HCEC 1CT (cell line): ENCODE data around the gene GSG1.
"Not testable (repeated sequence)": the region's sequence is repeated elsewhere in the genome, so short reads cannot be mapped to it uniquely, and the experiment has no call there.

Experiments used
- DNase-seq: peaks from one replicate; pipeline ENCODE4 v3.0.0-alpha.2; 2017

Gene GSG1

DNA sequence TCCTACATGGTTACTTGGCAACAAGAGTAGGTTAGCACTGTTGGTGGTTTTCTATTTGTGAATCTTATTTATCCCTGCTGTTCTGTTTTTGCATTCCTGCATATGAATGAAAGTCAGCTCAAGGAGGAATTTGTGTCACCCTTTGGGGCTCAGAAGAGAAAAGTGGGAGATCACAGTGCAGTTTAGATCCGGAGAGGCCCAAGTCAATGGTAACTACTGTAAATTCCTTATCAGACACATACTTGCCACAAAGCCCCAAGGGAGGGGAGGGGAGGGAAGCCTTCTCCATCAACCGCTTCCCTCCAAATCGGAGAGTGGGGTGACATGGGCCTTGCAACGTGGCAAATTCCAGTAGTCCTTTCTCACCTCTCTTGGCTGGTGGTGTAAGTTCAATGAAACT, 15.0 kb downstream of the GSG1 start:
- DNase-seq, result no peak

DNA sequence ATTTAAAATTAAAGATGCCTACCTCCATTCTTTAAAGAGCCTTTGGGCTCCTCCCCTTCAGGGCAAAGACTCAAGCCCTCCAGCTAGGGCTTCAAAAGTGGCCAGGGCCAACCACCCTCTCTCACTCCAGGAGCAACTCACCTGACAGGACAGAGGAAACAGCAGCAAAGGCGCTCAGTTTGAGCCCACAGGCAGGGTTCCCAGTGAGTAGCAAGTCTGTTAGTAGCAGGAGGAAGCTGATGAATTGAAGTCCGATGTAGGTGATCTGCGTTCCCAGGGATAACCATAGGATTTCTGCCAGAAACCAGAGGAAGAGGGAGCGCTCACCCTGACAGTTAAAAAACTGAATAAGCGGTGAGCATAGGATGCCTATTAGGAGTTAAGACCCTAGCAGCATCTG, 15.7 kb downstream of the GSG1 start:
- DNase-seq, result no peak

DNA sequence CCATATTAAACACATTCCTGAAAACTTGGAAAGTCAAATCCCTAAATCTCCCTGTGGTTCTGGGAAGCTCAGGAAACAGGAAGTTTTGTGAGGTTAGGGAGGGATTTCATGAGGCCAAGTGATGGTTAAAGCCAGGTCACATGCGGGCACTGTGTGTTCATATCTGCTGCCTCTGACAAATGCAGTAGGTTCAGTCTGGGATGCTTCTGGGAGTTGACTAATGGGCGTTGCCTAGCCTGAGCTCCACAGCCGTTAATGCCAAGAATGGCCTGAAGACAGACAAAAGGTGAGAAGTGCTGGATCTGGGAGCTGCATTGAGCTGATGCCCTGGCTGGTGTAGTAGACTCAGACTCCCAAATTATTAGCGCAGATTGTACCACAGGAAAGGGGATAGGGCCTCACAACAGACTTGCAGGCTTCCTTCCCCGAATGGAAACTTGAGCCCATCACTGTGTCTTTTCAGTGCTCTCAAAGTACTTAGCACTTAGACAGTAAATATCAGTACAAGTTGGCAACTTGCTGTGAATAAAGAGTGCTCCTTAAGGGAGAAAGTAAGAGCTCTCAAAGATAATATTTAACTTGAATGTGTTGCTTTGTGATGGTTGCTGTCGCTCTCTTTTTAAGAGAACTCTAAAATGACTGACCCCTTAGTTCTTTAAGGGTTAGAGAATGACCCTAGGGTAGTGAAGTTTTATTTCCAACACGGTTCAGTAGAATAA, 17.3 kb downstream of the GSG1 start:
- DNase-seq, result no peak

DNA sequence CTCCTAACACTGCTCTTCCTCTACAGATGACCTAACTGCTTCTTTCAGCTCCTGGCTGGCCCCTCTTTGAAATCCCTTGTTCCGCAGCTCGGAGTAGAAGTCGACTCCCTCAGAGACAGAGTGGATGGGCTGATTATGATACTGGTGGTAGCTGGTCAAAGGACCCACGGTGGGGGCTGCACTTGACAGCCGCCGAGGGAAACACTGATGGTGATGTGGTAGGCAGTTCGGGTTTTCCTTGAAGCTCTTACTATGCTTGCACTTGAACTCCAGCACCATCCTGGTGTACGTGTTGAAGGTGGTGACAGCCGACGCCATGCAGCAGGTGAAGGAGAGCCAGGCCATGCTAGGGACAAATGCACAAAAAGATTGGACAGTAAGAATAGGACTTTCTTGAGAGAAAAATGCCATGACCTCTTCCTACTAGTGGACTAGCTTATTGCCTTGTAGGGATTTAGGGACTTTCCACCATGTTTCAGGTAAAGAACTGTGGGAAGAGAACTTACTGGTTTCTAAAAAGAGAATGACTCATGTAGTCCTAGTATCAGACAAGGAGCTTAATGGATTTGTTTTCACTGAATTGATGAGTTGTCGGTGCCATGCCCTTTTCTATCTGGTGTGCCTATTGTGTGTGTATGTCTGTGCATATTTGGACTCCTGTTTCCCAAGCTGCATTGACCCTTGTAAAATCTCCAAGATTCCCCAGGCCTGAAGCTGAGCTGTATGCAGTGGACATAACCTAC, 18.4 kb downstream of the GSG1 start:
- no peak for DNase-seq

DNA sequence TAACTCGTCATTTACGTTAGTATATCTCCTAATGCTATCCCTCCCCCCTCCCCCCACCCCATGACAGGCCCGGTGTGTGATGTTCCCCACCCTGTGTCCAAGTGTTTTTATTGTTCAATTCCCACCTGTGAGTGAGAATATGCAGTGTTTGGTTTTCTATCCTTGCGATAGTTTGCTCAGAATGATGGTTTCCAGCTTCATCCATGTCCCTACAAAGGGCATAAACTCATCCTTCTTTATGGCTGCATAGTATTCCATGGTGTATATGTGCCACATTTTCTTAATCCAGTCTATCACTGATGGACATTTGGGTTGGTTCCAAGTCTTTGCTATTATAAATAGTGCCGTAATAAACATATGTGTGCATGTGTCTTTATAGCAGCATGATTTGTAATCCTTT, 19.8 kb downstream of the GSG1 start:
- DNase-seq, result not testable (repeated sequence)

DNA sequence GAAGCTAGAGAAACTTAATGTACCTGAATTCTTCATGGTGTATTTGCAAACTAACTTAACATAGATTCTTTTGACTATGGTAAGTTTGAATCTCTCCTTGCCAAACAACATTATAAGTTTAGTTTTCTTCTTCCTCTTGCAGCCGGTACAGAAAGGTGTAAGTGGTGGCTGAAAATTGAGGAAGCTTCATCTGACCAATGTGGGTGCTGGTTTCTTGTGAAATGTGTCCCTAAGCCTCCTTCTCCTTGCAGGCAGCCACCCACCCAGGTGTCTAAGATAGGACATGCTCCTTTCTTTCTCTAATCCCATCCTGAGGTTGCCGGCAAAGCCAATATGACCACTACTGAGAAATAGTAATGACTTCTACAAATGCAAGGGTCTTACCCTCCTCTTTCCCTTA, 20.6 kb downstream of the GSG1 start:
- no peak for DNase-seq

DNA sequence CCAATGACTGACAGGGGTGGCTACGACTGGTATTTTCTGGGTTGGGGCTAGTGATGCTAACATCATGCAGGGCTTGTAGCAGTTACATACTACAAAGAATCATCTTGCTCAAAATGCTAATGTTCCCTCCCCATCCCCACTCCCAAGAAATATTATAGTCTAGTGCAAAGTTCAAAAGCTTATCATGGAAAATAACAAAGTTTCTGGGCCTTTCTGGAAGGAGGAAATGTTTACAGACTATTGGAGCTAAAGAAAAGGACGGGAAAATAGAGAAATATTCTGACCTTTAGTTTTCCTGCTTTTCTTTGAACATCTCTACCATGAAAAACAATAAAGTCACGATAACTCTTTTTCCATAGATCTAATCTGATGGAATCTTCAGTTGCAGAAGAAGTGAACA, 23.2 kb downstream of the GSG1 start:
- no peak for DNase-seq

DNA sequence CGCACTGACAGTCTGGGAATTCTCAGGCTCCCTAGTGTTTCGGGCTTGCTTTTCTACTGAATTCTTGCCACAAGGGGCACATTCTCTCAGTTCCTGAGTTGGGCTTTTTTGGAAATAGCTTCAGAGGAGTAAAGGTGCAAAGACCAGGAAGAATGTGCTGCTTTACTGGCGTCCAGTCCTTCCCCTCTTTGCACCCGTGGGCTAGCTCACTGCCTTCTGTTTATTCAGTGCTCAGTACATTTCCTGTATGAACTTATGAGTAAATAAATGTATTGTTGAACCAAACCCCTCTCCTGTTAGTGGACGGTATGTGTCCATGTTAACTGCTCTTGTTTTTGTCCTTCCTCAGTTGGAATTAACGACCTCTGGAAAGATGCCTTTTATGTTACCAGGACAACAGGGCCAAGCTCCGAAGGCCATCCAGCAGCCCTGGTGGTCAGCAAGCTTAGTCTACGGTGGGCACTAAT, 24.0 kb downstream of the GSG1 start:
- DNase-seq, result no peak

DNA sequence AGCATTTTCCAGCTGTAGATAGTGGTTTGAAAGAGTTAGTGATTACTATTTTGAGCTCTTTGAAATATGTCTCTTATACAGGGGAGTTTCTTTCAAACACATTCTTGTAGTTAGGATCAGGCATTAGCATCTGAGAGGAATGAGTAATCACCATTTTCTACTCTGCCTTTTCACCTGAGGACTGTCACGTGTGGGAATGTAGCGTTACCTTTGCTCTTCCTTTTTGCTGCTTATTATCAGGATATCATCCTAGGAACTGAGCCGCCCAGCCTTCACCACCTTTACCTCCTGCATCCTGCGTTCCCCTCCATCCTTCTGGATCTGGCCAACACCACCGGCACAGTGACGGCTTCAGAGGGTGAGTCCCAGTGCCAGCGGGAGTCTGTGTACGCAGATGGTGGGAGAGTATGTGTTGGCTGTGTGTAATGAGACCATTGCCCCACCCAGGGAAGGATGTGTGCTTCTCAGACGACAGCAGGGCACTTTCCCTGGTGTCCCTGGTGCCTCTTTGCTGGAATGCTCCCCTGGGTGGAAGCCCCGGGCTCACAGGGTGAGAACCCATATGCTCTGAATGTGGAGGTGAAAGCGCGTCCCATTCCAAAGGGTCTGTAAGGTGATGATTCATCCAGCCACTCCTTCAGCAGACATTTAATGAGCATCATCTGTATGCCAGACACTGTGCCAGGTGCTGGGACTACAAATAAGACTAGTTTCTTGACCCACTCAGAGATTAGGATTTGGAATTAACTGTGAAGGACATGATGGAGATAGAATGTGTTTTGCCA, 27.5 kb downstream of the GSG1 start:
- no peak for DNase-seq

DNA sequence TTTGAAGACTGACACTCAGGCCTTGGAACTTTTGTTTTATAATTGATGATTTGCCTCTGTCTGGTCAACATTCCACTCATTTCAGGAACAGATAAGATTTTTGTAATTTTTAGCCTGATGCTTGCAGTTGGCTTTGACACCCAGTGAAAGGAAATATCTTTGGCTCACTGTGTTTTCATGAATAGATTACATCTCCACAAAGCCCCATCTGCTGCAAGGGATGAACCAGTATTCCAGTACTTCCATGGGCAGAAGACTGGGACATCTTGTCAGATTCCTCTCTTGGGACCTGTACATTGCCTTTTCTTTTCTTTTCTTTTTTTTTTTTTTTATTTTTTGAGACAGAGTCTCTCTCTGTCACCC, 28.4 kb downstream of the GSG1 start:
- DNase-seq, result no peak

DNA sequence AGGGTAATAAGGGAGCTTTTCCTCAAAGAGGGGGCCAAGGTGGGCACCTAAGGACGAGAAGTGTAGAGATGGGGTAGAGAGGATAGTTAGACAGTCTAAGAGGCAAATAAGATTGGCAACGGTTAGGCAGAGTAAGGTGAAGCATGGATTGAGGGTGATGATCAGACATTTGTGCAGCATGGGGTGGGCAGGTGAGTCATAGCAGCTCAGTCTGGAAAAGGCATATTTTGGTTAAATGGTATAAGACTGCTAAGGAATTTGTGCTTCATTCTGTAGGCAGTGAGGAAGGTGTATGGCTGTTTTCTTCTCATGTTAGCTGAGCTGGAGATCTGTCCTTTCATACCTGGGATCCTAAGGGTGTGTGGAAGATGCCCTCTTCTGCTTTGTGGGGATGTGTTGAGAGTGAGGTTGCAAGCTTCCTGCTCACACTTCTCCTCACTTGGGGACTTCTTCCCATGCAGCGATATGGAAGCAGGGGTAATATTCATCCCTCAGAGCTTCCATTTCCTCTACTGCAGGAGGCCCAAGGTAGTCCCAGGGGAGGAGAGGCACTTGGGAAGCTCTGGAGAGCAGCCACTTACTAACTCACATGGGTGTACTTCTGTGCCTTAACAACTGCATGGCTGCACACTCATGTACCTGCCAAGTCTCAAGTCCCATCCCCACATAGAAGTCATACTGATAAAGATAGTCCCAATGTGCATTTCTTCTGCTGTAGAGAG, 28.9 kb downstream of the GSG1 start:
- DNase-seq, result no peak

DNA sequence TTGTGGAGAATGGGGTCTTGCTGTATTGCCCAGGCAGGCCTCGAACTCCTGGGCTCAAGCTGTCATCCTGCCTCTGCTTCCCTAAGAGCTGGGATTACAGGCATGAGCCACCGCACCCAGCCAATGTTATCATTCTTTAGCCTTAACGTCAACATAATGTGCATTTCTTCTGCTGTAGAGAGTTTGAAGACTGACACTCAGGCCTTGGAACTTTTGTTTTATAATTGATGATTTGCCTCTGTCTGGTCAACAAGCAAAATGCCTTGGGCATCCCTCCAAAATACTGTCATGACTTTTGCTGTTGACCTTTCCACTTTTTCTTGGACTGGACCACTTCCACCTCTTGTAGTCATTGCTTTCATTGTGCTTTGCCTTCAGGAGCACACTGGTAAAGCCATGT, 30.3 kb downstream of the GSG1 start:
- DNase-seq, result no peak

DNA sequence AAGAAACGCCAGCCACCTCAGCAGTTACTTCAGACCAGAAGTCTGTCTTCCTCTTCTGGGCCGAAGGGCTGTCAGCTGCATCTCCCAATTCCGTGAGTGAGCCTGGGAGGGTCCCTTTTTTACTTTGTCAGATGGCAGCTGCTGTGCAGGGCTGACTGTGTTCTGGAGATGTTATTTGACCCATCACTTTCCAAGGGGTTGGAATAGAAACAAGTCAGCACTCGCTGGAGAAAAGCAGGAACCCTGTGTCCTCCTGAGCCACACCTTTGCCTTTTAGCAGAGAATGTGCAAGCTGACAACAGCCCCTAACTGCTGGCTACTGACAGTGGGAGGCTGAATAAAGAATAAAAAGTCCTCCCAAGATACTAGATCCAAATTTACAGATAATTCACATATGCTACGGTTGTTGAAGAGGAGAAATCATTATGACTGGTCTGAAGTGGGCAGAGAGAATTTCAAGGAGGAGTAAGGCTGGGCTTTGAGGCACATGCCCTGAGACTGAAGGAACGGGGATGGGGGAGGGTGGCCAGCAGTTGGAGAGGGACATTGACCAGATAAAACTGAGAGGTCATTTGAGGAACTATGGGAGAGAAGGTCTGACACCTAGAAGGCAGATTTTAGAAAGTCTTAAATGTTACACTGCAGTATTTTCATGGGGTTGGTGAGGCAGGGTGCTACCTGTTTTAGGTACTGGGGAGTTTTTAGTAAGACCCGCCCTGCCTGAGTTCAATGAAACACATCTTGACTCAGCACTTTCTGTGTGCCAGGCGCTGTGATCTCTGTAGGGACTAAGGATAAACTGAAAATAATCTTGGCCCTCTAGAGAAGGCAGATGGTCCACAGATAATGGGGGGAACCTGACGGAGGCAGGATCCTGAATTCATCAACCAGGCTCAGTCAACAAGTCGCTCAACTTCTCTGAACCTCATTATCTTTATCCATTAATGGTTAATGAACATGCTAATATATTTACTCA, 31.9 kb downstream of the GSG1 start:
- DNase-seq, result no peak

DNA sequence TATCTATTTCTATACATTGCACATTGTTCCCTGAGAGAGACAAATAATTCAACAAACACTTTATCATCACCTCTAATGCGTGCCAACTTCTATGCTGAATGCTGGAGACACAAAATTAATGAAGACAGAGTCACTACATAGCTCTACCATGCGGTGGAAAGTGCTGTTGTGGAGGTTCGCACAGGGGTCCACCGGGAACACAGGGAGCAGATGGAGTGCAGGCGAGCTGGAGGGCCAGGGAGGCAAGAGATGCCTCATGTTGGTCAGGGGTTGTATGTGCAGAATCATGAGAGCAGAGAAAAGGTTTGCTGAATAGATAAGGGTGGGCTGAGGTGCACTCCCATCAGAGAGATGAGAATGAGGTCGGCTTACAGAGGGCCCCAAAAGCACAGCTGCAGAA, 34.1 kb downstream of the GSG1 start:
- no peak for DNase-seq

DNA sequence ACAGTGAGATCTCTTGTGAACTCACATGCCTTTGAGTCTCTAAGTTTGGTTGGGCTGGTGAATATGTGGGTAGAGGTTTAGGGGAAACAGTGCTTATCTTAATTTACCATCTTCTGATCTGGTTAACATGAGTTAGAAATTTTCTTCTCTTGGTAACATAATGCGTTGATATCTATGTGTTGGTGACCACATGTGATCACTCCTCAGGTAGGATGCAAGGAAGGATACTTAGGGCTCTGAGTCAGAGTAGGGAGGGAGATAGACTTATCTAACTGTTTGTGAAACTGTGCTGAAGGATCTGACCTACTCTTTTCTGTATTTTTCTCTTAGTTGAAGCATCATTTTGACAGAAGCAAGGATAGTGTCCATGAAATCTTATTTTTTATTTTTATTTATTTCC, 36.1 kb downstream of the GSG1 start:
- DNase-seq, result no peak

DNA sequence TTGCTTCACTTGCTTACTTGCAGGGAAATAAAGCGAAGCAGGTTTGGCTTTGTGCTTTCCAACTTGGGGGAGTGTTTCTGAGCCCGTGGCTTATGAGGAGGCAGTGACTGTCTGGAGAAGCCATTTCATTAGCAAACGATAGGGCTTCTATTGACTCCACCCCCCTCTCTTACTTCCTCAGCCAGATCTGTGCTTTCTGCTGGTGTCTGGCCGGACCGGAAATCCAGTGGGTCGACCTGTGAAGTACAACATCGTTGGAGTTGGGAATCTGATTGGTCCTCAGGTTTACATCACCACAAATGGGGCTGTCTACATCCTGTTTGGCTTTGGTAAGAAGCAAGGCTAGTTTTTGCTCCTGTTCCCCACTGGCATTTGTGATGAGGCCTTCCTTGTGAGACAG, 37.0 kb downstream of the GSG1 start:
- DNase-seq, result no peak

DNA sequence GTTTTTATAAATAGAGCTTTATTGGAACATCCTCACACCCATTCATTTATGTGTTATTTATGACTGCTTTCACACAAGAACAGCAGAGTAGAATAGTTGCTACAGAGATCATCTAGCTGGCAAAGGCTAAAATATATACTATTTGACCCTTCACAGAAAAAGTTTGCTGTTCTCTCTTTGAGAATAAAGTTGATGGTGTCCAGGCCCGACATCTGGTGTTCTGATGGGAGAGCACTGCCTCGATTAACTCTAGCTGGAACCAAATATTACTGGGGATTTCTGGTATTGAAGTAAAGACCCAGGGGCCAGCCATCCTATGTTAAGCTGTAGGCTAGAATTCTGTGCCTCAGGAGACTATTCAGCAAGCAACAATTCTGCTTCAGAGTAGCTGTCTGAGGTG, 37.5 kb downstream of the GSG1 start:
- DNase-seq, result no peak

DNA sequence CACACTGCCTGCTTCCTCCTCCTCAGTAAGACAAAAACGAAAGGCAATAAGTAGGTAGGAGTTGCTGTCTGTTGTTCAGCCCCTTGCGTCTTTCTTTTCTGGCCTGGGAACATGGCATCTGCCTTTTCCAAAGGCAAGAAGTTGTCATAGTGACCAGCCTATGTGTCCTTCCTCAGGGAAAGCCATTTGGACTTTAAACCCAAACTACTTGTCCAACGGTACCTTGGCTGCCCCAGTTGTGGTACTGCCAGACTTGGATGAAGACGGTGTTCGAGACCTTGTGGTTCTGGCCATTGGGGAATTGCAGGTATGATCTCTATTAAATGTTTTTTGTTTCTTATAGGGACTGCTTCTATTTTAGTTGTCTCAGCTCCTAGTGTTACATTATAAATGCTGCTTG, 40.8 kb downstream of the GSG1 start:
- DNase-seq, result no peak

DNA sequence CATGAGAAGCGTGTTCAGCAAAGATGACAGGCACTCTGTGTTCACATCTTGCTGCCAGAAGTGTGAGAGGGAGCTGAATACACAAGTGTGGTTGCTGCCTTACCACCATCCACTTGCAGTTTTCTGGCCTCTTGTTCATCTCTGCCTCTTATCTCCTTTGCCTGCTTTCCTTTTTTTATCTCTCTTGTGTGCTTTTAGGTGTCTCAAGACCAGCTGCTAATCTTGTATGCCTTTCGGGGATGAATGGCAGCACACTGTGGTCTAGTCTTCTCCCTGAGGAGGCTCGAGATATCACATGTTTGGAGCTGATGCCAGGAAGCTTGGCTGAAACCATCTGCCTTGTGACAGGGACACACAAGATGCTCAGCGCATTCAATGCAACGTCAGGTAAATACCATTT, 42.1 kb downstream of the GSG1 start:
- DNase-seq, result no peak

DNA sequence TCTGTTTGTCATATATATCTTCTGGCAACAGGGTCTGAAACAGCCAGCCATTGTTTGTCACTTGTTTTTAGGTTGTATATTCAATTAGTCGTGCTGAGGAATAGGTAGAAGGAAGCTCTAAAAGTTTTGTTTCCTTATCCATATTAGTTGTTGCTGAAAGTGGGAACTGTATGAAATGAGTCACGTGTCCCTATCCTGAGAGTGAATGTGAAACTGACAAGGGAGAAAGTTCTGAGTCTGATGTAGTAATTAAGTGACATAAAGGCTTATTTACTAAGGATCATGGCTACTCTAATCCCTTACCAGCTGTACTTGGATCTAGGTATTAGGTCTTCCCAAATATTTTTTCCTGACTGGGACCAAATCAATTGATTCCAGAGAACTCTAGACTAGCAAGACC, 42.9 kb downstream of the GSG1 start:
- no peak for DNase-seq

DNA sequence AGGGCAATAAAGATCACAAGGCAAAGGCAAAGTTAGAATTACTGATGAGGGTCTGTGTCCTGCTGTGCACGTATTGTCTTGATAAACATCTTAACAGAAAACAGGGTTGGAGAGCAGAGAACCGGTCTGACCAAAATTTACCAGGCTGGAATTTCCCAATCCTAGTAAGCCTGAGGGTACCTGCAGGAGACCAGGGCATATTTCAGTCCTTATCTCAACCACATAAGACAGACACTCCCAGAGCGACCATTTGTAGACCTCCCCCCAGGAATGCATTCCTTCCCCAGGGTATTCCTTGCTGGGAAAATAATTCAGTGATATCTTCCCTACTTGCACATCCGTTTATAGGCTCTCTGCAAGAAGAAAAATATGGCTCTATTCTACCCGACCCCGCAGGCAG, 49.9 kb downstream of the GSG1 start:
- DNase-seq, result not testable (repeated sequence)

DNA sequence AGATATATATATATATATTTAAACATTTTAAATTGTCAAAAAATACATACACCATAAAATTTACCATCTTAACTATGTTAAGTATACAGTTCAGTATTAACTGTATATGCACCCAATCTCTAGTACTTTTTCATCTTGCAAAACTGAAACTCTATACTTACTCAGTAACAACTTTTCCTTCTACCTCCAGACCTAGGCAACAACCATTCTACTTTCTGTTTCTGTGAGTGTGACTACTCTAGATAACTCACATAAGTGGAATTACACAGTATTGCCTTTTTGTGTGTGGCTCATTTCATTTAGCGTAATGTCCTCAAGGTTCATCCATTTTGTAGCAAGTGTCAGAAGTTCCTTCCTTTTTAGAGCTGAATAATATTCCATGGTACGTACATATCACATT, 51.0 kb downstream of the GSG1 start:
- DNase-seq, result no peak
